Type B pancreatic cell (in vitro differentiated cells): ENCODE measurements around the gene RAD9B. TPM values are rescaled to one million over a fixed set of nuclear protein-coding genes. Genes with fewer than 3 reads are reported as not detected.

Source experiments
- DNase-seq: peaks from one replicate; pipeline ENCODE4 v3.0.0; 2021; ENCODE audit warnings: mixed read lengths; ENCODE audit not compliant: unreplicated experiment; ENCODE audit errors: extremely low spot score
- H3K27ac Mint-ChIP-seq: 2 replicates; pipeline ENCODE4 v1.8.0; 2021; ENCODE audit warnings: mild to moderate bottlenecking, mixed read lengths
- H3K27me3 Mint-ChIP-seq: 2 replicates; pipeline ENCODE4 v1.8.0; 2021; ENCODE audit warnings: mixed read lengths
- H3K36me3 Mint-ChIP-seq: 2 replicates; pipeline ENCODE4 v1.8.0; 2021; ENCODE audit warnings: mixed read lengths
- H3K4me1 Mint-ChIP-seq: one replicate; pipeline ENCODE4 v1.8.0; 2021; ENCODE audit warnings: mixed read lengths; ENCODE audit not compliant: unreplicated experiment
- H3K4me3 Mint-ChIP-seq: 2 replicates; pipeline ENCODE4 v1.8.0; 2021; ENCODE audit warnings: mild to moderate bottlenecking, mixed read lengths
- H3K9me3 Mint-ChIP-seq: 2 replicates; pipeline ENCODE4 v1.8.0; 2021; ENCODE audit warnings: mixed read lengths
- CTCF ChIP-seq: fragments of 200-600 bp; sonication (generic); conservative IDR thresholded peaks from 2 replicates; pipeline ENCODE4 v1.5.0; 2021; ENCODE audit warnings: antibody characterized with exemption, mild to moderate bottlenecking
- total RNA-seq: library from RNA; stranded (reverse); gene quantifications from 2 replicates; pipeline ENCODE4 v1.2.1, GENCODE V29; 2021; ENCODE audit warnings: low replicate concordance

RAD9B gene
- total RNA-seq, 1 donor from 2014 or later: 0.46 TPM

DNA sequence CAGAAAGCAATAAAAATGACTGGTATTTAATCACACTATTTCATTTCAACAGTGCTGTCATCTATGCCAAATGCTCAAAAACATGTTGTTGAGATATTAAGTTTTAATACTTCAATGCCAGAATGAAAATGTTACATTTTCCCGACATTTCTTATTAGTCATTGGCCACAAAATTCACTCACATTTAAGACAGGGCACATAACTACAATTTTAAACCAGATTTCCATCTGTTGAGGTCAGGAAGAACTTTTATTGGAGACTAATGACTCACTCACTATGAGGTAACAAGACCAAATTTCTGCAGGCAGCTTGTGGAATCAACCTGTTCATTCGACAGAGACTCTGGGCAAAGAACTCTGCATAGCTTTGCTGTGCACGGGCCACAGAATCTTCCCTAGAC is 44.2 kb downstream of the RAD9B start:
- Mint-ChIP-seq H3K4me3 (no peak overlapping the region), H3K27ac (no peak overlapping the region), H3K36me3 (peaks cover 29% of the 10 kb centered on the region), H3K4me1 (peaks cover 15% of the 10 kb centered on the region), H3K9me3 (no peaks in the 10 kb centered on the region), H3K27me3 (no peaks in the 10 kb centered on the region)
- DNase-seq: no peak
- TF ChIP-seq CTCF: no peak

DNA sequence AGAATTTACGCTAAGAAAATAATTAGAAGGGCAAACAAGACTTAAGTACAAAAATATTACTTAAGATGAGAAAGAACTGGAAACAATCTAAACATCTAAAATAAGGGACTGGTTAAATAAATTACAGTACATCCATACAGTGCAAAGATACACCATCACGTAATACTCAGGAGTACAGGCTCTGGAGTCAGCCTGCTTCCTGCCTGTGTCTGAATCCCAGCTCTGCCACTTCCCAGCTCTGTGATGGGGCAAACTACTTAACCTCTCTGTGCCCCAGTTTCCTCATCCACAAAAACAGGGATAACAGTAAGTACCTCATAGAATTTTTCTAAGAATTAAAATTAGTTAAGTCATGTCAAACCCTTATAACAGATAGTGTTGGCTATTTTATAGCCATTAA is 45.0 kb downstream of the RAD9B start:
- no peak for DNase-seq
- H3K27me3 Mint-ChIP-seq: no peaks in the 10 kb centered on the region
- peaks cover 15% of the 10 kb centered on the region for H3K4me1 Mint-ChIP-seq
- peaks cover 31% of the 10 kb centered on the region for H3K36me3 Mint-ChIP-seq
- no peaks in the 10 kb centered on the region for H3K9me3 Mint-ChIP-seq
- no peak for TF ChIP-seq CTCF
- no peak overlapping the region for H3K27ac Mint-ChIP-seq
- no peak overlapping the region for H3K4me3 Mint-ChIP-seq

GRCh38 chr12:110548678-110549077 is 46.5 kb downstream of the RAD9B start:
- peaks cover 26% of the 10 kb centered on the region for H3K36me3 Mint-ChIP-seq
- H3K9me3 Mint-ChIP-seq: no peaks in the 10 kb centered on the region
- H3K4me1 Mint-ChIP-seq: peaks cover 9% of the 10 kb centered on the region
- no peak for TF ChIP-seq CTCF
- DNase-seq: no peak
- H3K27me3 Mint-ChIP-seq: no peaks in the 10 kb centered on the region
- no peak overlapping the region for H3K4me3 Mint-ChIP-seq
- H3K27ac Mint-ChIP-seq: no peak overlapping the region

GRCh38 chr12:110549716-110550115 is 47.6 kb downstream of the RAD9B start:
- no peak for TF ChIP-seq CTCF
- Mint-ChIP-seq H3K4me3 (no peak overlapping the region), H3K36me3 (peaks cover 25% of the 10 kb centered on the region), H3K4me1 (peaks cover 7% of the 10 kb centered on the region), H3K9me3 (no peaks in the 10 kb centered on the region), H3K27me3 (no peaks in the 10 kb centered on the region), H3K27ac (peak overlapping the region; percentile 19)
- DNase-seq: no peak

GRCh38 chr12:110550981-110551380 is 48.9 kb downstream of the RAD9B start:
- TF ChIP-seq CTCF: no peak
- no peak overlapping the region for H3K4me3 Mint-ChIP-seq
- peaks cover 19% of the 10 kb centered on the region for H3K4me1 Mint-ChIP-seq
- no peak for DNase-seq
- no peaks in the 10 kb centered on the region for H3K9me3 Mint-ChIP-seq
- H3K27ac Mint-ChIP-seq: no peak overlapping the region
- H3K36me3 Mint-ChIP-seq: peaks cover 21% of the 10 kb centered on the region
- H3K27me3 Mint-ChIP-seq: no peaks in the 10 kb centered on the region

Other genes starting within 250 kb of the RAD9B start
- gene ATP2A2, start 221.1 kb upstream of the RAD9B start, total RNA-seq: 163 and 203 TPM in 2 replicates
- 49.6 and 77.8 TPM in 2 replicates for gene ANAPC7, start 98.6 kb upstream of the RAD9B start, total RNA-seq
- 164 and 218 TPM in 2 replicates for gene ARPC3, start 52.0 kb upstream of the RAD9B start, total RNA-seq
- 15.2 and 18.1 TPM in 2 replicates for gene GPN3, start 34.1 kb upstream of the RAD9B start, total RNA-seq
- 2.5 and 13.2 TPM in 2 replicates for gene FAM216A, start 33.5 kb upstream of the RAD9B start, total RNA-seq
- gene VPS29, start 220 bp upstream of the RAD9B start, total RNA-seq: 72.6 and 84.7 TPM in 2 replicates
- 14.5 and 14.8 TPM in 2 replicates for gene PPTC7, start 81.0 kb downstream of the RAD9B start, total RNA-seq
- gene TCTN1, start 111.8 kb downstream of the RAD9B start, total RNA-seq: 33.4 and 63.9 TPM in 2 replicates
- gene HVCN1, start 186.8 kb downstream of the RAD9B start, total RNA-seq: 0.64 and 3.1 TPM in 2 replicates
- 135 and 174 TPM in 2 replicates for gene PPP1CC, start 240.6 kb downstream of the RAD9B start, total RNA-seq